Lung (tissue), 12 donors: ENCODE measurements around the gene FAM241B. TPM values are rescaled to one million over a fixed set of nuclear protein-coding genes. Genes with fewer than 3 reads are reported as not detected.

Experiments used
- ATAC-seq: fragments of 200-7000 bp; cut with Tn5 transposase; one replicate; pipeline ENCODE4 v1.9.1; 2020; ENCODE audit warnings: moderate number of reproducible peaks; ENCODE audit not compliant: insufficient read depth, low FRiP score
- DNase-seq, 3 donors: peaks; one replicate each; pipeline ENCODE4 v3.0.0-alpha.2; 2013 to 2017
- H3K27ac ChIP-seq, 2 donors: one replicate each; pipeline ENCODE4 v1.5.1; 2013; ENCODE audit warnings: mild to moderate bottlenecking in 2 of 2, moderate library complexity in 2 of 2, control low read depth in 1 of 2, inconsistent platforms in 1 of 2, low read depth in 1 of 2, low read length in 1 of 2
- H3K27me3 ChIP-seq, 3 donors: one replicate each; pipeline ENCODE4 v1.5.1; 2013; ENCODE audit warnings: low read length in 2 of 3; ENCODE audit not compliant: control insufficient read depth in 3 of 3, insufficient read depth in 3 of 3
- H3K36me3 ChIP-seq, 4 donors: one replicate each; pipeline ENCODE4 v1.5.1; 2013; ENCODE audit warnings: low read length in 4 of 4, mild to moderate bottlenecking in 1 of 4, moderate library complexity in 1 of 4; ENCODE audit not compliant: control insufficient read depth in 4 of 4, insufficient read depth in 4 of 4
- H3K4me1 ChIP-seq, 5 donors: one replicate each; pipeline ENCODE4 v1.5.1; 2013; ENCODE audit warnings: low read length in 5 of 5, mild to moderate bottlenecking in 2 of 5, moderate library complexity in 1 of 5; ENCODE audit not compliant: control insufficient read depth in 5 of 5, insufficient read depth in 5 of 5
- H3K4me3 ChIP-seq: one replicate; pipeline ENCODE4 v1.5.1; 2013; ENCODE audit warnings: mild to moderate bottlenecking, control low read depth, moderate library complexity
- H3K9ac ChIP-seq, 2 donors: one replicate each; pipeline ENCODE4 v1.5.1; 2013; ENCODE audit warnings: low read length in 2 of 2, control low read depth in 1 of 2; ENCODE audit not compliant: insufficient read depth in 1 of 2
- H3K9me3 ChIP-seq, 4 donors: one replicate each; pipeline ENCODE4 v1.5.1; 2013; ENCODE audit warnings: low read length in 3 of 4, mild to moderate bottlenecking in 1 of 4, moderate library complexity in 1 of 4; ENCODE audit not compliant: control insufficient read depth in 4 of 4, insufficient read depth in 3 of 4
- WGBS, 2 donors: extraction: QIAGEN DNeasy Blood & Tissue Kit; methylation state at CpG; one replicate each; pipeline ENCODE4 v1.1.7; 2013; 5-methylcytosine and 5-hydroxymethylcytosine counted together
- polyA plus RNA-seq, 2 donors: library from polyadenylated mRNA; stranded (reverse); fragments of 200-250 nt; gene quantifications; one replicate each; pipeline ENCODE4 v1.2.1, GENCODE V29; 2013
- total RNA-seq, 2 donors: library from RNA; depleted of rRNA in 1 of 2; stranded (reverse); fragments of >200 nt in 1 of 2; gene quantifications; one replicate each; pipeline ENCODE4 v1.2.1, GENCODE V29; 2014 to 2021
- TF ChIP-seq, protein P1 (sequence below): IDR thresholded peaks from 2 replicates; pipeline ENCODE4 v1.5.1; 2012; ENCODE audit warnings: mild to moderate bottlenecking; ENCODE audit errors: control extremely low read depth, extremely low read depth
- donor health status: control.
- donor health status: control.
- donor health status: Bipolar disorder and iron deficiency.
- donor health status: healthy.
- donor health status: DM: yes; HTN: yes; CAD: no.

The FAM241B gene
- total and polyA plus RNA-seq, 4 donors, result 1.5 to 12.2 (median 8.4) TPM

- Histone ChIP-seq H3K27ac (no peak overlapping the region), H3K9ac (no peak overlapping the region), H3K27me3 (no peaks in the 10 kb centered on the region), H3K4me3 (no peak overlapping the region), H3K9me3 (no peaks in the 10 kb centered on the region), H3K4me1 (no peaks in the 10 kb centered on the region), H3K36me3 (no peaks in the 10 kb centered on the region)
- TF ChIP-seq, protein P1, sequence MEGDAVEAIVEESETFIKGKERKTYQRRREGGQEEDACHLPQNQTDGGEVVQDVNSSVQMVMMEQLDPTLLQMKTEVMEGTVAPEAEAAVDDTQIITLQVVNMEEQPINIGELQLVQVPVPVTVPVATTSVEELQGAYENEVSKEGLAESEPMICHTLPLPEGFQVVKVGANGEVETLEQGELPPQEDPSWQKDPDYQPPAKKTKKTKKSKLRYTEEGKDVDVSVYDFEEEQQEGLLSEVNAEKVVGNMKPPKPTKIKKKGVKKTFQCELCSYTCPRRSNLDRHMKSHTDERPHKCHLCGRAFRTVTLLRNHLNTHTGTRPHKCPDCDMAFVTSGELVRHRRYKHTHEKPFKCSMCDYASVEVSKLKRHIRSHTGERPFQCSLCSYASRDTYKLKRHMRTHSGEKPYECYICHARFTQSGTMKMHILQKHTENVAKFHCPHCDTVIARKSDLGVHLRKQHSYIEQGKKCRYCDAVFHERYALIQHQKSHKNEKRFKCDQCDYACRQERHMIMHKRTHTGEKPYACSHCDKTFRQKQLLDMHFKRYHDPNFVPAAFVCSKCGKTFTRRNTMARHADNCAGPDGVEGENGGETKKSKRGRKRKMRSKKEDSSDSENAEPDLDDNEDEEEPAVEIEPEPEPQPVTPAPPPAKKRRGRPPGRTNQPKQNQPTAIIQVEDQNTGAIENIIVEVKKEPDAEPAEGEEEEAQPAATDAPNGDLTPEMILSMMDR, result no peak
- 84 to 92% methylated on average over 2 of the region's 2 CpGs for WGBS, 2 donors
- ATAC-seq (no peak), DNase-seq (no peak)
These were observed 11.3 kb upstream of the FAM241B start for GRCh38 chr10:69618746-69619145.

DNA sequence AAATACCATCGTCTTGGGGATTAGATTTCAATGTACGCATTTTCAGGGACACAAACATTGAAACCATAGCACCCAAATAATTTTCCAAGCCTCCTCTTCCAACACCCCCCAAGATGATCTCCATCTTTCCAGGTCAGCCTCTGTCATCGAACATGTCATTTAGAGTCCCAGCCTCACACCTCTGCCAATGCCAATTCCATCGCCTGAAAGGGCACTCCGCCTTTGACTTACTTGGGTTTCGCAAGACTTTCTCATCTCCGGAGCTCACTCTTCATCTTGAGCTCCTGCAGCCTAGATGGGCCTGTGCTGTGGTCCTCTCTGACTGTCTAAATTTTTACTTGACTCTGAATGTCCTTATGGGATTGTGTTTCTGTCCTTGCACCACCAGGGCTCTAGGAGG is 10.4 kb upstream of the FAM241B start:
- ATAC-seq (no peak), DNase-seq (no peak)
- Histone ChIP-seq H3K4me1 (no peaks in the 10 kb centered on the region), H3K36me3 (no peaks in the 10 kb centered on the region), H3K27me3 (no peaks in the 10 kb centered on the region), H3K27ac (no peak overlapping the region), H3K4me3 (no peak overlapping the region), H3K9me3 (no peaks in the 10 kb centered on the region), H3K9ac (no peak overlapping the region)
- TF ChIP-seq, protein P1, result no peak
- 79 to 87% methylated on average over 7 of the region's 7 CpGs for WGBS, 2 donors

DNA sequence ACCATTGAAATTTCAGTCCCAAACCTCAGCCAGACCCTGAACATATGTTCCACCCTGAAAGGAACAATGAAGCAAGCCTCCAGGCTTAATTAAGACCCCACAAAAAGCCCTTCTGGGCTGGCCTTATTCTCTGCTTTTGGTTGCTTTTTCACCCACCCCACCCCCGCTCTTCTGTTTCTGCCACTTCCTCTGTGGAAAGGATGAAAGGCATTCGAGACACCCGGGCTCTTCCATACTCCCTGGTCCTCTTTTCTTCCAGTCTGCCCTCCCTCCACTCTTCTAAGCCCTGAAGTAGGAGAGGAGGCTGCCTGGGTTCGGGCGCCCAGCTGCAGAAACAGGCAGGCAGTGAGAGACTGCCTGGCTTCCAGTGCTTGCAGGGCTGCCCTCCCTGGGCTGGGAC is 9.4 kb upstream of the FAM241B start:
- ATAC-seq (no peak), DNase-seq (no peak)
- Histone ChIP-seq H3K9me3 (no peaks in the 10 kb centered on the region), H3K4me1 (no peaks in the 10 kb centered on the region), H3K4me3 (no peak overlapping the region), H3K27me3 (no peaks in the 10 kb centered on the region), H3K36me3 (no peaks in the 10 kb centered on the region), H3K27ac (no peak overlapping the region), H3K9ac (no peak overlapping the region)
- WGBS, 2 donors, result 50 to 53% methylated on average over 5 of the region's 5 CpGs
- TF ChIP-seq, protein P1, result no peak

DNA sequence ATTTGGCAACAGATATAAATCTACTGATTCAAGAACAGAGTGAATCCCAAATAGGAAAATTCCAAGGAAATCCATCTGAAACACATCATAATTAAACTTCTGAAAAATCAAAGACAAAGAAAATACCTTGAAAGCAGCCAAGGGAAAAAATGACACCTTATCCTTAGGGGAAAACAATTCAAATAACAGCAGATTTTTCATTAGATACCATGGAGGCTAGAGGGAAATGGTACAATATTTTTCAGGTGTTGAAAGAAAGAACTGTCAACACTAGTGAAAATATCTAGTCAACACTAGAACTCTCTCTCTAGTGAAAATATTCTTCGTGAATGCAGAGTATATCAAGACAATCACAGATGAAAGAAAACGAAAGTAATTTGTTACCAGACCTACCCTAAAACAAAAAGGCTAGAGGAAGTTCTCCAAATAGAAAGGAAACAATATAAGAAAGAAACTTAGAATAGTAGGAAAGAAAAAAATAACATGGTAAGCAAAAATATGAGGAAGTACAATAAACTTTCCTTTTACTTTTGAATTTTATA is 5.7 kb upstream of the FAM241B start:
- WGBS, 2 donors, result 11 to 34% methylated on average over 2 of the region's 2 CpGs
- TF ChIP-seq, protein P1, result no peak
- peaks cover 0 to 16% (median 0%) of the 10 kb centered on the region in 3 donors for H3K27me3 ChIP-seq
- peaks cover 0 to under 1% (median 0%) of the 10 kb centered on the region in 5 donors for H3K4me1 ChIP-seq
- H3K4me3 ChIP-seq, result no peak overlapping the region
- no peak overlapping the region for H3K9ac ChIP-seq
- H3K27ac ChIP-seq, result no peak overlapping the region
- no peaks in the 10 kb centered on the region for H3K9me3 ChIP-seq
- no peak for DNase-seq
- no peak for ATAC-seq
- no peaks in the 10 kb centered on the region for H3K36me3 ChIP-seq
